Karpas-422 (cell line): ENCODE data around the gene RPS3. TPM values are rescaled to one million over a fixed set of nuclear protein-coding genes. Genes with fewer than 3 reads are reported as not detected.
"Not testable (repeated sequence)": the region's sequence is repeated elsewhere in the genome, so short reads cannot be mapped to it uniquely, and the experiment has no call there.

Experiments
- DNase-seq: peaks from one replicate; pipeline ENCODE4 v3.0.0-alpha.2; 2015
- H2AFZ ChIP-seq: fragments of 200-600 bp; sonication (generic); 2 replicates; pipeline ENCODE4 v1.6.1; 2014; ENCODE audit warnings: antibody characterized with exemption, low read length, mixed read lengths
- H3K27ac ChIP-seq: fragments of 200-600 bp; sonication (generic); 2 replicates; pipeline ENCODE4 v1.5.1; 2014; ENCODE audit warnings: mild to moderate bottlenecking, low read length, moderate library complexity
- H3K27me3 ChIP-seq: fragments of 200-600 bp; sonication (generic); 2 replicates; pipeline ENCODE4 v1.6.1; 2014; ENCODE audit warnings: low read length, mixed read lengths
- H3K36me3 ChIP-seq: fragments of 200-600 bp; sonication (generic); 2 replicates; pipeline ENCODE4 v1.6.1; 2014; ENCODE audit warnings: low read length, mixed read lengths; ENCODE audit not compliant: insufficient read depth
- H3K4me1 ChIP-seq: fragments of 200-600 bp; sonication (generic); 2 replicates; pipeline ENCODE4 v1.6.1; 2014; ENCODE audit warnings: mild to moderate bottlenecking, low read length, mixed read lengths
- H3K4me2 ChIP-seq: fragments of 200-600 bp; sonication (generic); 2 replicates; pipeline ENCODE4 v1.6.1; 2014; ENCODE audit warnings: low read length, low read depth, mild to moderate bottlenecking; ENCODE audit not compliant: poor library complexity, severe bottlenecking
- H3K4me3 ChIP-seq: fragments of 200-600 bp; sonication (generic); 2 replicates; pipeline ENCODE4 v1.5.1; 2014; ENCODE audit warnings: mild to moderate bottlenecking, antibody characterized with exemption, low read length, mixed read lengths
- H3K79me2 ChIP-seq: fragments of 200-600 bp; sonication (generic); 2 replicates; pipeline ENCODE4 v1.6.1; 2014; ENCODE audit warnings: mild to moderate bottlenecking, low read length, mixed read lengths
- H3K9ac ChIP-seq: fragments of 200-600 bp; sonication (generic); 2 replicates; pipeline ENCODE4 v1.6.0; 2014; ENCODE audit warnings: low read length
- H3K9me2 ChIP-seq: fragments of 200-600 bp; sonication (generic), shearing (Covaris generic); replicated peaks from 2 replicates; pipeline ENCODE4 v1.6.0; 2014; ENCODE audit warnings: mild to moderate bottlenecking, low read length, moderate library complexity; ENCODE audit not compliant: insufficient read depth
- H3K9me3 ChIP-seq: fragments of 300-700, 200-600 bp; sonication (generic); 2 replicates; pipeline ENCODE4 v1.6.1; 2014; ENCODE audit warnings: low read length, mixed read lengths
- H4K20me1 ChIP-seq: fragments of 200-600 bp; sonication (generic); 2 replicates; pipeline ENCODE4 v1.6.1; 2014; ENCODE audit warnings: mild to moderate bottlenecking, antibody characterized with exemption, low read length, low read depth; ENCODE audit not compliant: insufficient read depth
- total RNA-seq: library from RNA; depleted of rRNA; stranded (reverse); fragments of >200 nt; shearing (Covaris generic); gene quantifications from 2 replicates; pipeline ENCODE4 v1.2.3, GENCODE V29; 2014; ENCODE audit warnings: low replicate concordance

The RPS3 gene
- total RNA-seq, 1 experiment from 2014 or later: 2,332 TPM

DNA sequence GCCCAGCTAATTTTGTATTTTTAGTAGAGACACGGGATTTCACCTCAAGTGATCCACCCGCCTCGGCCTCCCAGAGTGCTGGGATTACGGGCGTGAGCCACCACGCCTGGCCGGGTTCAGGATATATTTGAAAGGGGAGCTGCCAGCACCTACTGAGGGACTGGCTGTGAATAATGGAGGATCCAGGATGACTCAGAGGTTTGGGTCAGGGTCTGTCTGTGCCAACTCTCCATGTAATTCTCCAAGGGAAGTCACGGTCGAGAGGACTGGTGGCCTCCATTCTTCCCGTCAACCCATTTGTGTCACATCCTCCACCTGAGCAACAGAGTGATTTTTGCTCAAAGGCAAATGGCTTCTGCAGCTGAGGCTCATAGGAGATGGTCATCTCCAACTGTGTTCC, 44.3 kb upstream of the RPS3 start:
- no peak overlapping the region for H3K4me3 ChIP-seq
- no peaks in the 10 kb centered on the region for H3K27me3 ChIP-seq
- H3K9ac ChIP-seq: no peak overlapping the region
- H4K20me1 ChIP-seq: no peaks in the 10 kb centered on the region
- no peaks in the 10 kb centered on the region for H3K36me3 ChIP-seq
- no peak overlapping the region for H3K4me2 ChIP-seq
- no peaks in the 10 kb centered on the region for H3K9me2 ChIP-seq
- DNase-seq: no peak
- no peaks in the 10 kb centered on the region for H3K4me1 ChIP-seq
- H3K27ac ChIP-seq: no peak overlapping the region
- no peak overlapping the region for H2AFZ ChIP-seq
- H3K9me3 ChIP-seq: no peaks in the 10 kb centered on the region
- H3K79me2 ChIP-seq: no peaks in the 10 kb centered on the region

DNA sequence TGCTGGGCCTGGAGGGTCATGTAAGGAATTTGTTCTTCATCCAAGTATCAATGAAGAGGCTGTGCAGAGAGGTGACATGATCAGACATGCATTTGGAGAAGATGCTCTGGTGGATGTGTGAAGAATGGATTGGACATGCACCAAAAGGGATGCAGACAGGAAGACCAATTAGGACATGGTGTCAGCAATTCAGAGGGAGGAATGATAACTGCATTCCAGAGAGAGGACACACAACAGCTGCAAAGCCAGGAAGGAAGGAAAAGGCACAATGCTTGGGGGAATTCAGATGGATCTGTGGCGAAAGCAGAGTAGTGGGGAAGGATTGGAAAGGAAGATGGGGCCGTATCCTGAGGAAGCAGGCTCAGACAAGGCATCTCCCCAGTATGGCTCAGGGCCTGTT, 42.7 kb upstream of the RPS3 start:
- no peaks in the 10 kb centered on the region for H3K9me2 ChIP-seq
- no peak for DNase-seq
- H3K27ac ChIP-seq: no peak overlapping the region
- no peaks in the 10 kb centered on the region for H4K20me1 ChIP-seq
- H3K27me3 ChIP-seq: no peaks in the 10 kb centered on the region
- H3K4me1 ChIP-seq: peaks cover 6% of the 10 kb centered on the region
- no peaks in the 10 kb centered on the region for H3K9me3 ChIP-seq
- H2AFZ ChIP-seq: no peak overlapping the region
- H3K79me2 ChIP-seq: no peaks in the 10 kb centered on the region
- no peak overlapping the region for H3K4me3 ChIP-seq
- no peak overlapping the region for H3K4me2 ChIP-seq
- no peak overlapping the region for H3K9ac ChIP-seq
- no peaks in the 10 kb centered on the region for H3K36me3 ChIP-seq

DNA sequence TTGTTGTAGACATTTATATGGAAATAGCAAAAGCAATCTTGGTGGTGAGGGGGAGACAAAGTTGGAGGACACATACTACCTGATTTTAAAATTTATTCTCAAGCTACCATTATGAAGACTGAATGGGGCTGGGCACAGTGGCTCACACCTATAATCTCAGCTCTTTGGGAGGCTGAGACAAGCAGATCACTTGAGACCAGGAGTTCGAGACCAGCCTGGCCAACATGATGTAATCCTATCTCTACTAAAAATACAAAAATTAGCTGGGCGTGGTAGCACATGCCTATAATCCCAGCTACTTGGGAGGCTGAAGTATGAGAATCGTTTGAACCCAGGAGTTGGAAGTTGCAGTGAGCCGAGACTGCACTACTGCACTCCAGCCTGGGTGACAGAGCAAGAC, 37.0 kb upstream of the RPS3 start:
- DNase-seq, H3K36me3 ChIP-seq, H3K27ac ChIP-seq, H2AFZ ChIP-seq, H4K20me1 ChIP-seq, H3K9ac ChIP-seq, H3K27me3 ChIP-seq, H3K4me1 ChIP-seq, H3K4me3 ChIP-seq, H3K79me2 ChIP-seq, H3K9me2 ChIP-seq, H3K4me2 ChIP-seq, H3K9me3 ChIP-seq: not testable (repeated sequence)

- H3K9ac ChIP-seq: no peak overlapping the region
- no peak overlapping the region for H2AFZ ChIP-seq
- no peaks in the 10 kb centered on the region for H3K9me2 ChIP-seq
- H3K4me1 ChIP-seq: peaks cover 2% of the 10 kb centered on the region
- no peak overlapping the region for H3K4me2 ChIP-seq
- no peaks in the 10 kb centered on the region for H3K36me3 ChIP-seq
- DNase-seq: no peak
- H3K9me3 ChIP-seq: no peaks in the 10 kb centered on the region
- no peaks in the 10 kb centered on the region for H3K27me3 ChIP-seq
- H3K4me3 ChIP-seq: no peak overlapping the region
- no peak overlapping the region for H3K27ac ChIP-seq
- no peaks in the 10 kb centered on the region for H4K20me1 ChIP-seq
- H3K79me2 ChIP-seq: no peaks in the 10 kb centered on the region
These were observed 33.6 kb upstream of the RPS3 start for GRCh38 chr11:75365711-75366181.

DNA sequence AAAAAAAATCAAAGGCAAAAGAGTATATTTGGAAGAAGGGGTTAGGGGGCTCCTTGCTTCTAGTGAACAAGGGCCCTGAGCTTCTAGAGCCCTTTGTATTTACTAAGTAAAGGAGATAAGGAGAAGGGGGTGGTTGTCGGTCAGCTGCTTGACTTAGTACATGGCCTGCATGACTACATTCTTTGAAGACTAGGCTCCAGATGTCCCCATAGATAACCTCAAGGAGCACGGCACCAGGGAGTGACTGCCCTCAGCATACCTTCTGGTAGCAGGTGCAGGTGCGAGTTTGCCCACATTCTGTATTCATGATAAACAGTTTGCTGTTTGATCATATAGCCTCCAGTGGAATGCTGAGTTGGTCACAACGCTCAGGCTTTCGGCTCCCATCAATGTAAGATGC, 32.5 kb upstream of the RPS3 start:
- H3K79me2 ChIP-seq, H3K9me2 ChIP-seq, H3K27ac ChIP-seq, H3K9me3 ChIP-seq, H3K9ac ChIP-seq, H3K4me2 ChIP-seq, DNase-seq, H3K4me1 ChIP-seq, H3K4me3 ChIP-seq, H4K20me1 ChIP-seq, H2AFZ ChIP-seq, H3K27me3 ChIP-seq, H3K36me3 ChIP-seq: not testable (repeated sequence)

GRCh38 chr11:75369560-75370255, 29.6 kb upstream of the RPS3 start:
- no peak for DNase-seq
- Histone ChIP-seq H3K27ac (no peak overlapping the region), H4K20me1 (no peaks in the 10 kb centered on the region), H3K4me1 (no peaks in the 10 kb centered on the region), H3K9ac (no peak overlapping the region), H3K27me3 (no peaks in the 10 kb centered on the region), H3K36me3 (no peaks in the 10 kb centered on the region), H2AFZ (no peak overlapping the region), H3K4me2 (no peak overlapping the region), H3K4me3 (no peak overlapping the region), H3K9me2 (no peaks in the 10 kb centered on the region), H3K9me3 (no peaks in the 10 kb centered on the region), H3K79me2 (no peaks in the 10 kb centered on the region)

DNA sequence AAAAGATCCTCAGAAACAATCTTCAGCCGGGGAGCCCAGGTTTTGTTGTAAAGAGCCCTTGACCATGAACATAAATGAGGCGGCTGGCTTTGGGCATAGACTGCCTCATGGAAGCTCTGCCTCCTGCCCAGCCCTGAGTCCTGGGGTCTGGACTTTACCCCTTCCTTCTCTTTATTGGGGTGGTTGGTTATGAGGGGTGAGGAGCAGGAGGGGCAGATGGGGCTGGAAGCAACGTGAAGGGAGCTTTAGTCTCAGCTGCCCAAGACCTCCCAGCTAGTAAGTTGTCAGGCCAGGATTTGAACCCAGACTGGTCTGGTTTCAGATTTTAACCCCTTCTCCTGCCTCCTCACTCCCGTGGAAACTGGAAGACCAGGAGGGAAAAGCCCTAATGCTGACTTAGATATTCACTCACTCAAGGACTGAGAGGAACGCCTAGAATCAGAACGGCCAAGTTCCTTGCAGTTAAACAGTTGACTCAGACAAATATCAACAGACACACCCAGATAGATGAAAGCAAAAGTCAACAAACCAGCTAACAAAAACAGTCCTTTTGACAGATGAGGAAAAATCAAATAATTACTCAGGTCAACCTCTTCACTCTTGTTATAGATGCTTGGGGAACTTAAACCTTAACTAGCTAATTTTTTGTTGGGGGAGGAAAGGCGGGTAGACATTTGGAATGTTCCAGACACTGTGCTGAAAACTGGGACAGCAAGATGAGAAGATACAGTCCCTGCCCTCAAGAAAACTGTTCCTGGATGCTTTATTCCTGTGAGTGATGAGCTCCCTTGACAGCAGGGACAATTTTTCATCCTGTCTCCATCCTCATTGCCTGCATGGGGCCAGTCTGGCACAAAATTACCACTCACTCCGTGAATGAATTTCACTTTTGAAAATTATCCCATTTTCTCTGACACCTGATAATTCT, 27.1 kb upstream of the RPS3 start:
- H4K20me1 ChIP-seq: no peaks in the 10 kb centered on the region
- no peaks in the 10 kb centered on the region for H3K27me3 ChIP-seq
- no peaks in the 10 kb centered on the region for H3K4me1 ChIP-seq
- H3K4me3 ChIP-seq: no peak overlapping the region
- no peaks in the 10 kb centered on the region for H3K9me3 ChIP-seq
- H3K79me2 ChIP-seq: no peaks in the 10 kb centered on the region
- H3K9ac ChIP-seq: no peak overlapping the region
- H3K9me2 ChIP-seq: no peaks in the 10 kb centered on the region
- no peak overlapping the region for H3K4me2 ChIP-seq
- H3K36me3 ChIP-seq: no peaks in the 10 kb centered on the region
- DNase-seq: no peak
- no peak overlapping the region for H2AFZ ChIP-seq
- H3K27ac ChIP-seq: no peak overlapping the region

DNA sequence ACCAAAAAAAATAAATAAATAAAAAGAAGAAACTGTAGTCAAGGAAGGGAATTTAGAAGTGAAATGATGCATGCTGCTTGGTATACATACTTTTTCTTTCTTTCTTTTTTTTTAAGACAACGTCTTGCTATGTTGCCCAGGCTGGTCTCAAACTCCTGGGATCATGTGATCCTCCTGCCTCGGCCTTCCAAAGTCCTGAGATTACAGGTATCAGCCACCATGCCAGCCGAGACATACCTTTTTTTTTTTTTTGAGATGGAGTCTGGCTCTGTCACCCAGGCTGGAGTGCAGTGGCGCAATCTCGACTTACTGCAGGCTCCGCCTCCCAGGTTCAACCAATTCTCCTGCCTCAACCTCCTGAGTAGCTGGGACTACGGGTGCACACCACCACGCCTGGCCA, 26.1 kb upstream of the RPS3 start:
- no peaks in the 10 kb centered on the region for H3K4me1 ChIP-seq
- H2AFZ ChIP-seq: no peak overlapping the region
- no peak overlapping the region for H3K4me3 ChIP-seq
- no peaks in the 10 kb centered on the region for H3K9me2 ChIP-seq
- no peaks in the 10 kb centered on the region for H3K9me3 ChIP-seq
- H3K27ac ChIP-seq: no peak overlapping the region
- no peak overlapping the region for H3K4me2 ChIP-seq
- DNase-seq: no peak
- no peaks in the 10 kb centered on the region for H3K27me3 ChIP-seq
- no peaks in the 10 kb centered on the region for H4K20me1 ChIP-seq
- no peaks in the 10 kb centered on the region for H3K79me2 ChIP-seq
- H3K9ac ChIP-seq: no peak overlapping the region
- H3K36me3 ChIP-seq: no peaks in the 10 kb centered on the region
